IPS DF 4.7 (cell line): ENCODE measurements around the gene MRPL50.

Source experiments
- DNase-seq: peaks from one replicate; pipeline ENCODE4 v3.0.0-alpha.2; 2013; ENCODE audit warnings: low spot score; ENCODE audit errors: extremely low read depth

The MRPL50 gene

GRCh38 chr9:101380295-101380694, 18.1 kb downstream of the MRPL50 start:
- DNase-seq = no peak

DNA sequence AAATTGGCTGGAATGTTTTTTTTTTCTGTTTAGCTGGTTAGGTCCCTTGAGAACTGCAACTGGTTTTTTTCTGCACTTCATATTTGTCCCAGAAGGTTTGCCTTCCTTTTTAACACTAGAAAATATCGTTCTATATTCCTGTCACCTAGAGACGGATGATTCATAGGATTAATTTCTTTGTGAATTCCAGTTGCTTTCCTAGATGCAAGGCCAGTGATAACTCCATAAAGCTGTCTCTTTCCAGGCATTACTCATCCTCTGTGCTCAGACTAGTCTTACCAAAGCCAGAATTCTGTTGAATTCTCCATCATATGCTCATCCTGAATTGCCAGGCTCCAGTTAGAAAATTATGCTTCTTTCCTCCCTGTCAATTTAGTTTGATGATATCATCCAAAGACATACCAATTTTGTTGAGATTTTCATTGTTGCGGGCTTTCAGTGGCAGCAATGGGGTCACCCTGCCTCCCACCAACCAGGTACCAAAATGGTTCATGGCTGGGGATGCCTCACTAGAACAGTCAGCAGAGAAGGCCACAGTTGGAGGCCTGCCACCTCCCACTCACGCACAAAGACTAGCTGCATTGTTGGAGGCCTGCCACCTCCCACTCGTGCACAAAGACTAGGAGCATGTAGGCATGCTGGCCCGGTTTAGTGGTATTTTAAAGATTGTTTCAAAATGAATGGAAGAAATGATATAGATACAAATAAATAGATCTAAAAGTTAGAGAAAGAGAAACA, 22.1 kb downstream of the MRPL50 start:
- DNase-seq = no peak

DNA sequence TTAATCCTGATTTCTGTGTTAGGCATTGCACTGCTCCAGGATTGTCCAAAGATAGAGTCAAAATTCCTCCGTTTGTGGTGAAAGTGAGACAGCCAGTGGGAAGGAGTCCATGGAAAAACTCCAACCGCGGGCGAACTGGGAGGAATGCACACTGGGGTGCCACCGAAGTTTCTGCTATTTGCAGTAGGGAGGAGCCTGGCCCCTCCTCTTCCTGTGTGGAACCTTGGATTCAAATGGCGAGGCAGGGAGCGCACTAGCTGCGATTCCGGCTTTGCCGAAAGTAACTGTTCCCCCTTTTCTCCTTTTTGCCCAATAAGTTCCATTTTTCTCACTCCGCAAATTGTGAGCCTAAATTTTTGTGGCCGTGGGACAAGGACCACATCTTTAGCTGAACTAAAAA, 22.9 kb downstream of the MRPL50 start:
- no peak for DNase-seq

- DNase-seq = no peak
These were observed 25.9 kb downstream of the MRPL50 start for GRCh38 chr9:101372327-101373118.

DNA sequence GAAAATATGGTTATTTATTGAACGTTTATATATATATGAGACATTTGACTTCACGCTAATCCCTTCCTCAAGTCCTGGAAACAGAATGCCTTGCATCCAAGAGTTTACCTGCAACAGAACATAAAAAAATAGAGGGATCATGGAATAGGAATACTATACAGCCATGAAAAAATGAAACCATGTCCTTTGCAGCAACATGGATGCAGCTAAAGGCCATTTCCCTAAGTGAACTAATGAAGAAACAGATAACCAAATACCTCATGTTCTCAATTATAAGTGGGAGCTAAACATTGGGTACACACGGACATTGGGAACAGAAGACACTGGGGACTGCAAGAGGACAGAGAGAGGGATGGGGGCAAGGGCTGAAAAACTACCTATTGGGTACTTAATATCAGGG, 26.6 kb downstream of the MRPL50 start:
- no peak for DNase-seq

DNA sequence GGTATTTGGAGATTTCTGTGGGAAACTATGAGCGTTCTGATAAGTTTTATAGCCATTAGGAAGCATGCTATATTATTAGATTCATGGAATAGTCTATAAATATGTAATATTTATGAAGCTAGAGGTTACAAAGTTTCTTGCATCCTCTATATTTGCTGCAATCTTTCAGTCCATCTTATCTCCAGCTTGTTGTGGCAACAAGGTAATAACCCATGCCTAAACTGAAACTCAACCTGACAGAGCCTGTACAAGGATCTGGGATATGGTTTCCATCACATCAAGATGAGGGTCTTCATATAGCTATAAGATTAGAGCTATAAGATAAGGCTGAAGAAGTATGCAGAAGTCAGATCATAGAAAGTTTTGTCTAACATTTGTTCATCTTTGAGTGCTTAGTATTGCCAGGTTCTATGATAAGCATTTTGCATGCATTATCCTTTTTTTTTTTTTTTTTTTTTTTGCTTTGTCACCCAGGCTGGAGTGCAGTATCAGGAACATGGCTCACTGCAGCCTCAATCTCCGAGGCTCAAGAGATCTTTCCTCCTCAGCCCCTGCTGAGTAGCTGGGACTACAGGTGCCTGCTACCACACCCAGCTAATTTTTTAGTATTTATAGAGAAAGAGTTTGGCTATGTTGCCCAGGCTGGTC, 28.4 kb downstream of the MRPL50 start:
- DNase-seq = no peak

GRCh38 chr9:101369286-101369685, 29.1 kb downstream of the MRPL50 start:
- DNase-seq = no peak

- no peak for DNase-seq
These were observed 31.1 kb downstream of the MRPL50 start for GRCh38 chr9:101367323-101367722.

DNA sequence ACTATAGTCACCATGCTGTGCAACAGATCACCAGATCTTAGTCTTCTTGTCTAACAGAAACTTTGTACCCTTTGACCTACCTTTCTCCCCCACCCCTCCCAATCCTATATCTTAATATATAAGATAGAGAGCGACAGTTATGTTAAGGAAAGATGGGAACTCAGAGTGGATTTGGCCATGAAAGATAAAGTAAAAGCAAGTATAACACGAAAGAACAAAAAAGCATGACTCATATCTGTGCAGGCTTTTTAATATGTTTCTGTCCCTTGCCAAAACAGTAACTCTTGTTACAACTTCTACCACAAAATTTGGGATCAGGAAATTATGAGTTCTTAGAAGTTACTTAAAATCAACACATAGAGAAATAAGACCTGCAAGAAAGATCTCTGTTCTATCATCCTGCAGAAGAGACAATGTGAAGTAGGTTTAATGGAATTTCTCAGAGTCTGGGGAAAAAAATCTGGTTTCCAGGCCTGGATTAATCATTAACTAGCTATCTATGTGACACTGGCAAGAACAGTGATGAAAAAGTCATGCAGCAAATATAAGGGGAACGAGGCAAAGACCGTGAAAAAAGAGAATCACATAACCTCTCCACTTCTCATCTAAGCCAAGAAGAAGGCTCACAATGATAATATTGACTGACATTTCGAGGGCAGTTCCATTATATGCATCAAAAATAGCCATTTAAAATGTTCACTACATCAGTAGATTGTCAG, 32.2 kb downstream of the MRPL50 start:
- no peak for DNase-seq

GRCh38 chr9:101365181-101365580, 33.2 kb downstream of the MRPL50 start:
- DNase-seq = no peak

DNA sequence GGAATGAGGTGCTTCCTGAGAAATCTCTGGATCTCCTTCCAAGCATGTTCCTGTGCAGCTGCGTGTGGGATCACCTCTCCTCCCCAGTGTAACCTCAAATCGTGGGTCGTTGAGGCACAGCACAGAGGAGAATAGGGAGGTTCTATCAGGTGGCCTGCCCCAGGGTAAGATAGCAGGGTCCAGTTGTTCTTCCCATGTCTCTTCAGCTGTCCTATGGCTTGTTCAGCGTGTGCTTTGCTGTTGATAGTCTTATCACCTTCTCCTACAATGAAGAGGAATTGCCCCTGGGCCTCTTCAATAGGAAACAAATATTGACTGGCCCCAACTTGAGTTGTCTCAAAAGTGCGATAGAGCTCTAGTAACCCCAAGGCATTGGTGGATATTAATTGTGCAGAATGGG, 36.0 kb downstream of the MRPL50 start:
- no peak for DNase-seq

DNA sequence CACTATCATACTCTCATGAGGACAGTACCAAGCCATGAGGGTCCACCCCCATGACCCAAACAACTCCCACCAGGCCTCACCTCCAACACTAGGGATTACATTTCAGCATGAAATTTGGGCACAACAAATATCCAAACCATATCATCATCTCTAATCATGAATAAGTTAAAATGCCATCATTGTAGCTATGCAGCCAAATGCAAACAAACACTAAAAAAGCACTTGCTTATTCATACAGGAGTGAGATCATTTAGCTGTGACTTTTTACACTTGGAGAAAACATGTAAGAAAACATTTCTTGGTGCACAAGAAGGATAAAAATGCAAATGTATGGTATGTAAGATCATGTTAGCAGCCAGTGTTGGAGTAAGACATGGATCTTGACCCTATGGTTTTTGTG, 37.8 kb downstream of the MRPL50 start:
- DNase-seq = no peak

DNA sequence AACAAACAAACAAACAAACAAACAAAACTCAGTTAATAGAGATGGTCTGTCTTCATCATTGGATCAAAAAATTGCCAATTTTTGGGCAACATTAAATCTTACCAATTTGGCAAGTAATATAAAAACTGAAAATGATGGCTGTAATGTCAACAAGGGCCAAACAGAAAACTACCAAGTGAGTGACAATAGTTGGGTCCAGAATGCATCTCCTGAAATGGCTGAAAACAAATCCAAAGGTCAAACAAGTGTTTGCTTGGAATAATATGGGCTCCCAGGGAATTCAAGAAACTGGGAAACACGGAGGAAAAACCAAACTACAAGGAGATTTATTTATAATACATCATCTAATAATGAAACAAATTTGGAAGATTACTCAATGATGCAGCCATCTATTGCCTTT, 38.7 kb downstream of the MRPL50 start:
- DNase-seq = no peak

DNA sequence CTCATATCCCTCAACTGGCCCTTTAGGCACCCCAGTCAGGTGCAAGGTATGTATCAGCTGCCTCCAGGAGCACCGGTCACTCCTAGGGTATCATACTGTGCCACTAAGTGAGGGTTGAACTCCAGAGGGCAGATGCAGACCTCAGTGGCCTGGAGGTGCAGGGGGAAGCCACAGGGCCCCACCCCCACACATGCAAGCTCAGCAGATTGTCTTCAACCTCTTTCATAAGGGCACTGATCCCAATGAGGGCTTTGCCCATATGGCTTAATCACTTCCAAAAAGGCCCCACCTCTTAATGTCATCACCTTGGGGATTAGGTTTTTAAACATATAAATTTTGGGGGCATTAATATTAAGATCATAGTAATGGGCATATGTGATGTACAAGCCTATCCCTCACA, 41.8 kb downstream of the MRPL50 start:
- no peak for DNase-seq

DNA sequence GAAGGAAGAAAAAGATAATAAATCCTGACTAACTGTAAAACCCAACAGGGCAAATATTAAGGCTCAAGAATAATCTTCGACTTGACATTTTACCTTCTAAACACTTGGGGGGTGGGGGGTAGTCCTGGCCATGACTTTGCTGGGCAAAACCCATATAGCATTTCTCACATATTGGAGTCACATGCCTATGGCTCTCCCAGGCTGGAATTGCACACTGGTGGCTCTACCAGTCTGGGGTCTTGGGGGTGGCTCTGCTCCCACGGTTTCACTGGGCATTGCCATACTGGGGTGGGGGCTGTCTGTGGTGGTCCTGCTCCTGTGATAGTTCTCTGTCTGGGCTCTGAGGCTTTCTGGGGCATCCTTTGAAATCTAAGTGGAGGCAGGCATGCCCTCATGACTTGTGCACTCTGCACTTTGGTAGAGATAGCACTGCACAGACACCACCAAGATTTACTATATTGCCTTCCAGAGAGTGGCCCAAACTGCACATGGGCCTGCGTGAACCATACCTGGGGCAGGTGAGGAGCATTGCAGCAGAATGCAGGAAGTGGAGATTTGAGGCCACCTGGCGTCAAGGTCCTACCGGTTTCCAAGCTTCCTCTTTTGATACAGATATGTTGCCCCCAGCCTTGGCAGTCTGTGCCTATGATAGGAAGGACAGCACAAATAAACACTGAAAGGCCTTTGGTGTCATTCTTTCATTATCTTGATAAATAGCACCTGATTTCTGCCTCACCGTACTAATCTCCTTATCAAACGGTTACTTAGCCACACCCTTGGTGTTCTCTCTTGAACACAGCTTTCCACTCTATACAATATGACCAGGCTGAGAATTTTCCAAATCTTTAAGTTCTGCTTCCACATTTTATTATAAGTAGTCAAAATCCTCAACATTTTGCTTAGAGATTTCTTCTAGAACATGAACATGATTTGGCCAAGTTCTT, 43.4 kb downstream of the MRPL50 start:
- no peak for DNase-seq

GRCh38 chr9:101354143-101354764, 44.2 kb downstream of the MRPL50 start:
- DNase-seq = no peak

- DNase-seq = no peak
These were observed 44.7 kb downstream of the MRPL50 start for GRCh38 chr9:101353683-101354082.

DNA sequence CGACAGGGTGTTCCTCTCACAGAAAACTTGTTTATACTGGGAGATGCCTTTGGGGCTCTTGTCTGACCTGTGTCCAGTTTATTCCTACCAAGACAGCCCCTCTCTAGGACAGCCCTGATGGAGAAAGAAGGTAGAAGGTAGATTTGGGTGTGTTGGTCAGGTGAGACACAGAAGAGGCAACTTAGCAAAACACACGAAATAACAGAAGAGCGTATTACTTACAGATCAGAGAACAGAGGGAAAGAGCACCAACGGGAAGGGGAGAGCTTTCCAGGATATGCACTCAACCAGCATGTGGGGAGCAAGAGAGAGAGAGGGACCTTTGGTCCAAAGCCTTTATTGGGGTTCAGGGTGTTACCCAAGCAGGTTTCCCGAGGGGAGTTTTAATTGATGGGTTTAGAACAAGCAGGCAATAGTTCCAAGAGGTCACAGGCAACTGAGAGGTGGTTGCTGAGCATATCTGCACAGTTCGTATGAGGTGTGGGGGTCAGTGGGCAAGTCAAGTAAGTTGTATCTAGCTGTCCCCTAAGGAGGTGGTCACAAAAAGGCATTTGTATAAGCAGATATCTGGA, 45.4 kb downstream of the MRPL50 start:
- no peak for DNase-seq

GRCh38 chr9:101350285-101350684, 48.1 kb downstream of the MRPL50 start:
- no peak for DNase-seq

DNA sequence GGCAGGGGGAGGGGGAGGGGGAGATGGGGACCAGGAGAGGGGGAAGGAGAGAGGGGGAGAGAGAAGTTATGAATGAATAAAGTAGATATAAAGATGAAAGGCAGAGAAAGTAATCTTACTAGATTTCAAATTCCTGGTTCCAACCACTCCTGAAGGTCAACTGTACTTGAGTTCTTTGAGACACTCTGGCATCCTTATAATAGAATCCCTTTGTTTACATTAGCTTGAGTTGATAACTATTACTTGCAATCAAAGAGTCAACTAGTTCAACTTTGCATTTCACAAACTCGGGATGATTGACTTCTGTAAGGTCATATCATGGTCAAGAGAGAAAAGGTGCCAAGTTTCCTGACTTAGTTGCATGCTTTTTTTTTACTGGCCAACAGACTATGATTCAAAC, 55.8 kb downstream of the MRPL50 start:
- DNase-seq = no peak
